SU-DHL-6 (cell line): ENCODE data around the gene PRDM10.

Source experiments
- EZH2phosphoT487 ChIP-seq: fragments of 200-600 bp; sonication (generic), shearing (Covaris generic); conservative IDR thresholded peaks from 2 replicates; pipeline ENCODE4 v1.6.1; 2018; ENCODE audit warnings: mild to moderate bottlenecking, antibody characterized with exemption, low read length, moderate library complexity, mixed read lengths
- TF ChIP-seq, protein P1 (sequence below): fragments of 200-600 bp; sonication (generic); IDR thresholded peaks from one replicate; pipeline ENCODE4 v1.5.1; 2017; ENCODE audit warnings: antibody characterized with exemption, mild to moderate bottlenecking, low read length, moderate library complexity; ENCODE audit not compliant: insufficient read depth, poor library complexity, severe bottlenecking

DNA sequence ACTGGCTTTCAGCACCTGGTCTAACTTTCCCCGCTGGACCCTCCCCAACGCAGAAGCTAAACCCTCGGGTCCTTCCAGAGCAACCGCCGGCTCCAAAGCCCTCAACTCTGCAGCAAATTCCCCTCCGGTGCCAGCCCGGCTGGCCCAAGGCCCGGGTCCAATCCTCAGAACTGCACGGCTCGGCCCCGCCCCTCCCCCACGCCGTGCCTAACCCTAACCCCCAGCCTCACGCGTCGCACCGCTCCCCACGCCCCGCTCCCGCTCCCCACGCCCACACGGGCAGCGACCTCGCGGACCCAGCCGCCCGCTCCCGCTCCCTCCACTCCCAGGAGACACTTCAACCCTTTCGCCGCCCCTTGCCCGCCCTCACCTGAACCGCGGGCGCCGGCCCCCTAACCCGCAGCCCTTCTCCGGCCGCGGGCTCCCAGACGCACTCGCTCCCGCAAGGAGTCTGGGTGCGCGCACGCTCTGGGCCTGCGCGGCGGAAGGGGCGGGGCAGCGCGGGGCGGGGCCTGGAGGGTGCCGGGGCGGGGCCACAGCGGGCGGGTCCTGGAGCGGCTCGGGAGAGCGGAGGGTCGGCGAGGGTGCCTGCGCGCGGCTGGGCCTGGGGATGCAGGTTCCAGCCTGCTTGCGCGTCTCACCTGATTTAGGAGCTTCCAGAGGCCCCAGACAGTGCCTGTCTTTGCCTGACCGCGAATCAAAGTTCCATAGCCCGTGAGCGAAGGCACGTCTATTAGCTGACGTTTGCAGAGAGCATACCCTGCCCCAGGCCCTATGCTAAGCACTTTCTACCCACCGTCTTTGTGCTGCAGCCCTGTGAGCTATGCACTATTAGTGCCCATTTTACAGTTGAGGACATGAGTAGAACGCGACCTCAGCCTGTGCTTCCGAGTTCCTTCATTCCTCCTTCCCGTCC, 107.3 kb downstream of the PRDM10 start, which contains the start of gene NFRKB:
- TF ChIP-seq, protein P1, sequence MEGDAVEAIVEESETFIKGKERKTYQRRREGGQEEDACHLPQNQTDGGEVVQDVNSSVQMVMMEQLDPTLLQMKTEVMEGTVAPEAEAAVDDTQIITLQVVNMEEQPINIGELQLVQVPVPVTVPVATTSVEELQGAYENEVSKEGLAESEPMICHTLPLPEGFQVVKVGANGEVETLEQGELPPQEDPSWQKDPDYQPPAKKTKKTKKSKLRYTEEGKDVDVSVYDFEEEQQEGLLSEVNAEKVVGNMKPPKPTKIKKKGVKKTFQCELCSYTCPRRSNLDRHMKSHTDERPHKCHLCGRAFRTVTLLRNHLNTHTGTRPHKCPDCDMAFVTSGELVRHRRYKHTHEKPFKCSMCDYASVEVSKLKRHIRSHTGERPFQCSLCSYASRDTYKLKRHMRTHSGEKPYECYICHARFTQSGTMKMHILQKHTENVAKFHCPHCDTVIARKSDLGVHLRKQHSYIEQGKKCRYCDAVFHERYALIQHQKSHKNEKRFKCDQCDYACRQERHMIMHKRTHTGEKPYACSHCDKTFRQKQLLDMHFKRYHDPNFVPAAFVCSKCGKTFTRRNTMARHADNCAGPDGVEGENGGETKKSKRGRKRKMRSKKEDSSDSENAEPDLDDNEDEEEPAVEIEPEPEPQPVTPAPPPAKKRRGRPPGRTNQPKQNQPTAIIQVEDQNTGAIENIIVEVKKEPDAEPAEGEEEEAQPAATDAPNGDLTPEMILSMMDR = no peak
- no peak for TF ChIP-seq EZH2phosphoT487
